Thoracic aorta (tissue), 2 donors: Measurements from ENCODE around the gene CFI. TPM values are rescaled to one million over a fixed set of nuclear protein-coding genes. Genes with fewer than 3 reads are reported as not detected.

ENCODE experiments used
- ATAC-seq: fragments of 150-250 bp; one replicate; pipeline ENCODE4 v1.8.0; 2017; ENCODE audit warnings: low read depth; ENCODE audit not compliant: insufficient number of reproducible peaks, low FRiP score
- DNase-seq: peaks from one replicate; pipeline ENCODE4 v3.0.0-alpha.2; 2020; ENCODE audit warnings: low spot score
- H3K27ac ChIP-seq, 2 donors: fragments of 200-600 bp; sonication (generic); 1 replicate in 1 of 2; 2 replicates in 1 of 2; pipeline ENCODE4 v1.5.1; 2016; ENCODE audit warnings: mild to moderate bottlenecking in 2 of 2, moderate library complexity in 2 of 2
- H3K27me3 ChIP-seq: fragments of 200-600 bp; sonication (generic); replicated peaks from 2 replicates; pipeline ENCODE4 v1.6.0; 2016; ENCODE audit warnings: mild to moderate bottlenecking; ENCODE audit not compliant: insufficient read depth
- H3K36me3 ChIP-seq: fragments of 200-600 bp; sonication (generic); one replicate; pipeline ENCODE4 v1.5.1; 2016
- H3K4me1 ChIP-seq, 2 donors: fragments of 200-600 bp; sonication (generic); 1 replicate in 1 of 2; 2 replicates in 1 of 2; pipeline versions ENCODE4 v1.5.1 to v1.6.0; 2016; ENCODE audit warnings: low read depth in 2 of 2, mild to moderate bottlenecking in 1 of 2; ENCODE audit not compliant: control insufficient read depth in 1 of 2
- H3K4me3 ChIP-seq: fragments of 200-600 bp; sonication (generic); 2 replicates; pipeline ENCODE4 v1.5.1; 2016; ENCODE audit warnings: mild to moderate bottlenecking
- H3K9me3 ChIP-seq: fragments of 200-600 bp; sonication (generic); 2 replicates; pipeline ENCODE4 v1.5.1; 2016
- CTCF ChIP-seq: fragments of 200-600 bp; sonication (generic); IDR thresholded peaks from one replicate; pipeline ENCODE4 v1.5.1; 2019; ENCODE audit warnings: antibody characterized with exemption
- total RNA-seq, 2 donors: library from RNA; depleted of rRNA; stranded (reverse); fragments of >200 nt; gene quantifications; one replicate each; pipeline versions ENCODE4 v1.1.0 to v1.2.3, GENCODE V29; 2016

CFI gene
- total RNA-seq, 2 donors from 2014 or later = 2.2 to 20.5 TPM

GRCh38 chr4:109811707-109812106 is 9.9 kb upstream of the CFI start:
- DNase-seq (no peak), ATAC-seq (no peak)
- Histone ChIP-seq H3K4me1 (peaks cover 6 to 16% of the 10 kb centered on the region in 2 donors), H3K36me3 (no peaks in the 10 kb centered on the region), H3K27ac (no peak overlapping the region), H3K4me3 (no peak overlapping the region), H3K9me3 (no peaks in the 10 kb centered on the region), H3K27me3 (no peaks in the 10 kb centered on the region)
- no peak for TF ChIP-seq CTCF

- no peak for ATAC-seq
- Histone ChIP-seq H3K4me3 (no peak overlapping the region), H3K9me3 (no peaks in the 10 kb centered on the region), H3K4me1 (peaks cover 0 to 8% of the 10 kb centered on the region in 2 donors), H3K36me3 (no peaks in the 10 kb centered on the region), H3K27ac (no peak overlapping the region), H3K27me3 (no peaks in the 10 kb centered on the region)
- DNase-seq = no peak
- TF ChIP-seq CTCF = no peak
These were observed 9.0 kb upstream of the CFI start for GRCh38 chr4:109810552-109811387.

GRCh38 chr4:109809655-109810054 is 7.9 kb upstream of the CFI start:
- Histone ChIP-seq H3K27me3 (no peaks in the 10 kb centered on the region), H3K36me3 (no peaks in the 10 kb centered on the region), H3K27ac (no peak overlapping the region), H3K9me3 (no peaks in the 10 kb centered on the region), H3K4me1 (peaks cover 0 to 4% of the 10 kb centered on the region in 2 donors), H3K4me3 (no peak overlapping the region)
- no peak for TF ChIP-seq CTCF
- DNase-seq (no peak), ATAC-seq (no peak)

GRCh38 chr4:109803924-109804571 is 2.2 kb upstream of the CFI start:
- no peak for ATAC-seq
- TF ChIP-seq CTCF = no peak
- no peak for DNase-seq
- H3K27me3 ChIP-seq = no peaks in the 10 kb centered on the region
- H3K4me3 ChIP-seq = no peak overlapping the region
- peaks cover 5 to 8% of the 10 kb centered on the region in 2 donors for H3K4me1 ChIP-seq
- no peaks in the 10 kb centered on the region for H3K36me3 ChIP-seq
- H3K9me3 ChIP-seq = no peaks in the 10 kb centered on the region
- no peak overlapping the region for H3K27ac ChIP-seq

- Histone ChIP-seq H3K9me3 (no peaks in the 10 kb centered on the region), H3K27ac (no peak overlapping the region), H3K27me3 (no peaks in the 10 kb centered on the region), H3K4me1 (peaks cover 5 to 8% of the 10 kb centered on the region in 2 donors), H3K36me3 (no peaks in the 10 kb centered on the region), H3K4me3 (peak overlapping the region; percentile 24)
- ATAC-seq (no peak), DNase-seq (no peak)
- TF ChIP-seq CTCF = no peak
These were observed 555 bp downstream of the CFI start for GRCh38 chr4:109801099-109801789.
